ENCODE data around the gene KIF23. TPM values are rescaled to one million over a fixed set of nuclear protein-coding genes. Genes with fewer than 3 reads are reported as not detected.

Gene KIF23
- total RNA-seq, 1 donor from 2014 or later = 8.6 TPM

DNA sequence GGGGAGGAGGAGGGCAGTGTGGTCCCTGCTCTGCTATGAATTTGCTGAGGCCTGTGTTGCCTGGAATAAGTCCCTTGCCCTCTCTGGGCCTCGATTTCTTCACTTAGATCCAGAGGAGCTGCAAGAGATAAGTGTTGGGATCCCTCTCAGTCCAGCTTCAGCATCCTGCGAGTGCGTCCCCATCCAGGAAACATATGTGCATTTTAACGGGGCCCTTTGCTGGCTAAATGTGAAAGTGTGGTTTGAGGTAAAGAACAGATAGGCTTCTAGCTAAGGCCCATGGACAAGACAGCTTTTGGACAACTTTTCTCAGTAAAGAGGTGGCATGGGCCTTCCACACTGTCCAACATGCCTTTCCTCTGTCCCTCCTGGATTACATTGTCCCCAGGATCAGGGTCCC is 64.9 kb downstream of the KIF23 start:
- no peaks in the 10 kb centered on the region for H3K36me3 ChIP-seq (ENCODE audit: control insufficient read depth, insufficient read depth, low read length)
- TF ChIP-seq, protein P1, sequence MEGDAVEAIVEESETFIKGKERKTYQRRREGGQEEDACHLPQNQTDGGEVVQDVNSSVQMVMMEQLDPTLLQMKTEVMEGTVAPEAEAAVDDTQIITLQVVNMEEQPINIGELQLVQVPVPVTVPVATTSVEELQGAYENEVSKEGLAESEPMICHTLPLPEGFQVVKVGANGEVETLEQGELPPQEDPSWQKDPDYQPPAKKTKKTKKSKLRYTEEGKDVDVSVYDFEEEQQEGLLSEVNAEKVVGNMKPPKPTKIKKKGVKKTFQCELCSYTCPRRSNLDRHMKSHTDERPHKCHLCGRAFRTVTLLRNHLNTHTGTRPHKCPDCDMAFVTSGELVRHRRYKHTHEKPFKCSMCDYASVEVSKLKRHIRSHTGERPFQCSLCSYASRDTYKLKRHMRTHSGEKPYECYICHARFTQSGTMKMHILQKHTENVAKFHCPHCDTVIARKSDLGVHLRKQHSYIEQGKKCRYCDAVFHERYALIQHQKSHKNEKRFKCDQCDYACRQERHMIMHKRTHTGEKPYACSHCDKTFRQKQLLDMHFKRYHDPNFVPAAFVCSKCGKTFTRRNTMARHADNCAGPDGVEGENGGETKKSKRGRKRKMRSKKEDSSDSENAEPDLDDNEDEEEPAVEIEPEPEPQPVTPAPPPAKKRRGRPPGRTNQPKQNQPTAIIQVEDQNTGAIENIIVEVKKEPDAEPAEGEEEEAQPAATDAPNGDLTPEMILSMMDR (IDR thresholded peaks at IDR 0.05; ENCODE audit: insufficient read depth, low read length, poor library complexity, severe bottlenecking) = no peak
- no peaks in the 10 kb centered on the region for H3K27me3 ChIP-seq (ENCODE audit: control insufficient read depth, insufficient read depth, low read length)
- H3K4me3 ChIP-seq (ENCODE audit: low read depth, low read length) = no peak overlapping the region
- DNase-seq (ENCODE audit: low read depth) = no peak

DNA sequence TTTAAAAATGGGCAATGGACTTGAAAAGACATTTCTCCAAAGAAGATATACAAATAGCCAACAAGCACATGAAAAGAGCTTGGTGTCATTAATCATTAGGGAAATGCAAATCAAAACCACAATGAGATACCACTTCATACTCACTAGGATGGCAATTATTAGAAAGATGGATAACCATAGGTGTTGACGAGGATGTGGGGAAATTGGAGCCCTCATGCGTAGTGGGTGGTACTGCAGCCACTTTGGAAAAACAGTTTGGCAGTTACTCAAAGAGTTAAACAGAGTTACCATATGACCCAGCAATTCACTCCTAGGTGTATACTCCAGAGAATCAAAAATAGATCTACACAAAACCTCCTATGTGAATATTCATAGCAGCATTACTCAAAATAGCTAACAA is 65.8 kb downstream of the KIF23 start:
- no peak for DNase-seq (ENCODE audit: low read depth)
- TF ChIP-seq, protein P1 (IDR thresholded peaks at IDR 0.05; ENCODE audit: insufficient read depth, low read length, poor library complexity, severe bottlenecking) = no peak
- H3K27me3 ChIP-seq (ENCODE audit: control insufficient read depth, insufficient read depth, low read length) = no peaks in the 10 kb centered on the region
- H3K4me3 ChIP-seq (ENCODE audit: low read depth, low read length) = no peak overlapping the region
- H3K36me3 ChIP-seq (ENCODE audit: control insufficient read depth, insufficient read depth, low read length) = no peaks in the 10 kb centered on the region

DNA sequence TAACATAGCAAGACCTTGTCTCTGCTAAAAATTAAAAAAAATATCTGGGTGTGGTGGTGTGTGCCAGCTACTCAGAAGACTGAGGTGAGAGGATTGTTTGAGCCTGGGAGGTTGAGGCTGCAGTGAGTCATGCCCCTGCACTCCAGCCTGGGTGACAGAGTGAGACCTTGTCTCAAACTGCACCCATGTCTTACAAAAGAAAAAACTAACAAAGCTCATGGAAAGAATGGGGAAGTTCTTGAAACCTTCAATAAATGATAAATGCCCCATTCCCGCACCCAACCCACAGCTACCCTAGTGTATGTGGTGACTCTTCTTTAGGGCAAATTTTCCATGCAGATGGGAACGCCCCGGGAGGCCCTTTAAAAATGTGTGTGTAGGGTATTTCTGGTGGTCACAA is 66.8 kb downstream of the KIF23 start:
- no peak for DNase-seq (ENCODE audit: low read depth)
- Histone ChIP-seq H3K27me3 (ENCODE audit: control insufficient read depth, insufficient read depth, low read length) (no peaks in the 10 kb centered on the region), H3K4me3 (ENCODE audit: low read depth, low read length) (no peak overlapping the region), H3K36me3 (ENCODE audit: control insufficient read depth, insufficient read depth, low read length) (no peaks in the 10 kb centered on the region)
- TF ChIP-seq, protein P1 (IDR thresholded peaks at IDR 0.05; ENCODE audit: insufficient read depth, low read length, poor library complexity, severe bottlenecking) = no peak

DNA sequence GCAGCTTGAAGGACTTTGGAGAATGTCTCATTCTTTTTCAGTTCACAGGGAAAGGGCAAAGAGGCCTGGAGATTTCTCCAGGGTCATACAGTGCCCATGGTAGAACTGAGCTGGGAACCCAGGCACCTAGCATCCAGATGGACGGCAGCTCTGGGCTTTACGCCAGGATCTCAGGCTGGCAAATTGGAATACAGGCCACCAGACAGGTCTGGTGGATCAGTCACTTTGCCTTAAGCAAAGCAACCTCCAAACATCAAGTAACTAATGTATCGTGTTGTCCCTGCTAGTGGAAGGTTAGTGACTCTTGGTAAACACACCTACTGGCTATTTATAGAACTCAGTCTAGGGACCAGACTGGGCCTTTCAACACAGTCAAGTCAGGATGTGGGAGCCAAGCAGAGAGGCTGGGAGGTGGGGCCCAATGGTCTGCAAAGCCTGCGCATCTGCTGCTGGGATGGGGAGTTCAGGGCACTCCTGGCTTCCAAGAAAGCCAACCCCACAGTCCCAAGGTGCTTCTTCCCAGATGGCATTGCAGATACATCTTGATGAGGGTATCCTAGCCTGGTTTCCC is 68.6 kb downstream of the KIF23 start:
- no peak overlapping the region for H3K4me3 ChIP-seq (ENCODE audit: low read depth, low read length)
- no peaks in the 10 kb centered on the region for H3K36me3 ChIP-seq (ENCODE audit: control insufficient read depth, insufficient read depth, low read length)
- H3K27me3 ChIP-seq (ENCODE audit: control insufficient read depth, insufficient read depth, low read length) = no peaks in the 10 kb centered on the region
- DNase-seq (ENCODE audit: low read depth) = no peak
- TF ChIP-seq, protein P1 (IDR thresholded peaks at IDR 0.05; ENCODE audit: insufficient read depth, low read length, poor library complexity, severe bottlenecking) = no peak

DNA sequence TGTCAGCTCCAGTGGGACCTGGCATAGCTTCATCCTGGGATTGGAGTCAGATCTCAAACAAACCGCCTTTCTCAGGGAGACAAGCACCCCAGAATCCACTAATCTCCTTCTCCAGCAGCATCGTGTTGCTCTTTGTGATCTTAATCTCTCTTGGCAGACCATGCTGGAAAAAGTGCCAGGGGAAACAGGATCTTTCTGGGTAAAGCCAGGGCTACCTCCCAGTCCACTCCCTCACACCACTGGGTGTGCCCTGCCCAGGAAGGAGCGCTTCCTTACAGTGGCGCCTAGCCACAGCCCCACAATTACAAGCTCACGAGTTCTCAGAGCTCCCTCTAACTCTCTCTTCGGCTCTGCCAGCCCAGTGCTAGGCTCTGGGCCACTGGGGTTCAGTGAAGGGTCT is 70.7 kb downstream of the KIF23 start:
- no peak for DNase-seq (ENCODE audit: low read depth)
- Histone ChIP-seq H3K27me3 (ENCODE audit: control insufficient read depth, insufficient read depth, low read length) (no peaks in the 10 kb centered on the region), H3K36me3 (ENCODE audit: control insufficient read depth, insufficient read depth, low read length) (no peaks in the 10 kb centered on the region), H3K4me3 (ENCODE audit: low read depth, low read length) (no peak overlapping the region)
- TF ChIP-seq, protein P1 (IDR thresholded peaks at IDR 0.05; ENCODE audit: insufficient read depth, low read length, poor library complexity, severe bottlenecking) = no peak

DNA sequence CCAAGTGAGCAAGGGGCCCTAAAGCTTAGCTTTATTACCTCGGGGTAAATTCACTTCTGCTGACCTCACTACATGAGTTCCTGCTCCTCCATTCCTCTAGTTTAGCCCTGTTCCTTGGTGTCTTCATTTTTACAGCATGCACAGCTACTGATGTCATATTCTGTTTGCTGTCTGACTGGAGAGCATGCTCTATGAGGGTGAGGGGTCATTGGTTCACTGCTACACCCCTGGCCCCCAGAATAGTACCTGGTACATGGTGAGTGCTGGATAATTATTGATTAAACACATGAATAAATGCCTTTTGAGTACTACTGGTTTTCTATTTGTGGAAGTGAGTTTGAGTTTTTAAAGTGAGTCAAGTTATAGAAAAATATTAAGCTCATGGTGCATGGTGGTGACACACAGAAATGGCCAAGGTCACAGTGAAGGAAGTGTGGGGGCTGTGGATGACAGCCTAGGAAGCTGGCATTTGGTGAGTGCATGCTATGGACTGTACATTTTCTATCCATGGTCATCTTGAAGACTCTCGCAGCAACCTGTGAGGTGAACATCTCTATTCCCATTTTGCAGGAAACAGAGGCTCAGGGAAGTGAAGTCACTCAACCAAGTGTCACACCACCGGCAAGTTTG is 72.4 kb downstream of the KIF23 start:
- Histone ChIP-seq H3K4me3 (ENCODE audit: low read depth, low read length) (no peak overlapping the region), H3K36me3 (ENCODE audit: control insufficient read depth, insufficient read depth, low read length) (no peaks in the 10 kb centered on the region), H3K27me3 (ENCODE audit: control insufficient read depth, insufficient read depth, low read length) (no peaks in the 10 kb centered on the region)
- TF ChIP-seq, protein P1 (IDR thresholded peaks at IDR 0.05; ENCODE audit: insufficient read depth, low read length, poor library complexity, severe bottlenecking) = no peak
- DNase-seq (ENCODE audit: low read depth) = no peak

All from kidney epithelial cell (primary cell).